ENCODE measurements around the gene CXCL1.

DNA sequence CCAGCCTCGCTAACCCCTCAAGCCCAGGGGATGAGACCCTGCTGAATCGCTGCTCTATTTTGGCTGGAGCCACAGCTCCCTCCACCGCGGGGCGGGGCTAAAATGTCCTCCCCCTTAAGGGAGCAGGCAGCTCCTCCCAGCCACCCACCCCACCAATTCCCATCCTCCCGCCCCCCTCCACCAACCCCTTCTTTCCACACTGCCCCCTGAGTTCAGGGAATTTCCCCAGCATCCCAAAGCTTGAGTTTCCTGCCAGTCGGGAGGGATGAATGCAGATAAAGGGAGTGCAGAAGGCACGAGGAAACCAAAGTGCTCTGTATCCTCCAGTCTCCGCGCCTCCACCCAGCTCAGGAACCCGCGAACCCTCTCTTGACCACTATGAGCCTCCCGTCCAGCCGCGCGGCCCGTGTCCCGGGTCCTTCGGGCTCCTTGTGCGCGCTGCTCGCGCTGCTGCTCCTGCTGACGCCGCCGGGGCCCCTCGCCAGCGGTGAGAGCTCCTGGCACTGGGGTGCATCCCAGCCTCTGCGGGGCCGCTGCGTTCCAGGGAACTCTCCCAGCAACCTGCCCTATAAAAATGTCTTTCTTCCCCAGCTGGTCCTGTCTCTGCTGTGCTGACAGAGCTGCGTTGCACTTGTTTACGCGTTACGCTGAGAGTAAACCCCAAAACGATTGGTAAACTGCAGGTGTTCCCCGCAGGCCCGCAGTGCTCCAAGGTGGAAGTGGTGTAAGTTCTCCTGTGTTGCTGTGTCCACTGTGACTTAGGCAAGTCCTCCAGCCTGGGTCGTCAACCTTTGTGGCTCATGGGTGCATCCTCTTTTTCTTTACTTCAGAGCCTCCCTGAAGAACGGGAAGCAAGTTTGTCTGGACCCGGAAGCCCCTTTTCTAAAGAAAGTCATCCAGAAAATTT is 32.6 kb upstream of the CXCL1 start, which contains the start of gene CXCL6:
- TF ChIP-seq, protein P1, sequence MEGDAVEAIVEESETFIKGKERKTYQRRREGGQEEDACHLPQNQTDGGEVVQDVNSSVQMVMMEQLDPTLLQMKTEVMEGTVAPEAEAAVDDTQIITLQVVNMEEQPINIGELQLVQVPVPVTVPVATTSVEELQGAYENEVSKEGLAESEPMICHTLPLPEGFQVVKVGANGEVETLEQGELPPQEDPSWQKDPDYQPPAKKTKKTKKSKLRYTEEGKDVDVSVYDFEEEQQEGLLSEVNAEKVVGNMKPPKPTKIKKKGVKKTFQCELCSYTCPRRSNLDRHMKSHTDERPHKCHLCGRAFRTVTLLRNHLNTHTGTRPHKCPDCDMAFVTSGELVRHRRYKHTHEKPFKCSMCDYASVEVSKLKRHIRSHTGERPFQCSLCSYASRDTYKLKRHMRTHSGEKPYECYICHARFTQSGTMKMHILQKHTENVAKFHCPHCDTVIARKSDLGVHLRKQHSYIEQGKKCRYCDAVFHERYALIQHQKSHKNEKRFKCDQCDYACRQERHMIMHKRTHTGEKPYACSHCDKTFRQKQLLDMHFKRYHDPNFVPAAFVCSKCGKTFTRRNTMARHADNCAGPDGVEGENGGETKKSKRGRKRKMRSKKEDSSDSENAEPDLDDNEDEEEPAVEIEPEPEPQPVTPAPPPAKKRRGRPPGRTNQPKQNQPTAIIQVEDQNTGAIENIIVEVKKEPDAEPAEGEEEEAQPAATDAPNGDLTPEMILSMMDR (IDR thresholded peaks at IDR 0.05), result no peak
- no peak for TF ChIP-seq POLR2A (IDR thresholded peaks at IDR 0.05)
